ENCODE data around the gene COL4A3.
"Not testable (repeated sequence)": the region's sequence is repeated elsewhere in the genome, so short reads cannot be mapped to it uniquely, and the experiment has no call there.

The COL4A3 gene

DNA sequence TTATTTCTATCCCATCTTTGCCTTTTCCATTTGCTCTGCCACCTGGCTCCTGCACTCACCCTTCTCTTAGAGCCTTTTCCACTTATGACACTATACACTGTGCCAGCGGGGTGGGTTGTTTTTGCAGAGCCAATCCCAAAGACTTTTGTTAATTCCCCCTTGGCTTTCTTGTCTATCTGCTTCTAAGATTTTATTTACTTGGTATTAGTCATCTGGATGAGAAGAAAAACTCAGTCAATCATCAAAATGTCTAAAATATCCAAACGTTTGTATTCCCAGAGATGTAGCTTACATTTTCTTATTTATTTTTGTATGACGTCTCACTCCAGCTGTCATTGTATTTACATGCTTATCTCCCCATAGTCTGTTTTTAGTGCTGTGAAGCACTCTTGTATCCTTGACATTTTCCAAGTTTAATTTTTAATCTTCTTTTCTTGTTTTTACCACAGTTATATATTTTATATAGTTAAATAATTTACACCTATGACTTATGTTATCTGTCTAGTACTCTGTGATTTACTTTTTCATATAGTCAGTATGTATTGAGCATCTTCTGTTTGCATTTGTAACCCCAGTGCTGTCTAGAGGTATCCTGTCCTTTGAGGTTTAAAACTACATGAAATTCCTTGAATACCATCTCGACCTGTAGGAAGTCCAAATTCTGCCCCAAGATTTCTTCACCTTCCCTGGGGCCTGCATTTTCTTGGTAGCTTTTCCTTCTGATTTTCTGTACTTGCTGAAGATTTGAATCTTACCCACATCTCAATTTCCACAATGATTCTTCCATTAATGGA, 55.1 kb downstream of the COL4A3 start:
- DNase-seq = no peak

DNA sequence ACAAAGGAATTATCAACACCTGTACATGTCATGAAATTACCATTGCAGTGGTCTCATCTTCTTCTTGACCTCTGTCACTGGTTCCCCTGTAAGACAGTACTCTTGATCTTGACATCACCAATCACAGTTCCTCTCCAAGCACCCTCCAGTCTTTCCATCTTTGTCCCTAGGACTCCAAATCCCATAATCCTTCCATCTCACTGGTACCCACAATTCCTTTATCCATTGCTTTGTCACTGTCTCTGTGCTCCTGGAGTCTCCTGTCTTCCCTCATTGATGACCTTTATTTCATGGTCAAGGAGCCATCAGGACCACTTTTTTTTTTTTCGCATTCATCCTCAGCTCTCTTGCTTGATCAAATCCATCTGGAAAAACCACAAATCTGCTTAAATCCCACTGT, 56.7 kb downstream of the COL4A3 start:
- DNase-seq = no peak

DNA sequence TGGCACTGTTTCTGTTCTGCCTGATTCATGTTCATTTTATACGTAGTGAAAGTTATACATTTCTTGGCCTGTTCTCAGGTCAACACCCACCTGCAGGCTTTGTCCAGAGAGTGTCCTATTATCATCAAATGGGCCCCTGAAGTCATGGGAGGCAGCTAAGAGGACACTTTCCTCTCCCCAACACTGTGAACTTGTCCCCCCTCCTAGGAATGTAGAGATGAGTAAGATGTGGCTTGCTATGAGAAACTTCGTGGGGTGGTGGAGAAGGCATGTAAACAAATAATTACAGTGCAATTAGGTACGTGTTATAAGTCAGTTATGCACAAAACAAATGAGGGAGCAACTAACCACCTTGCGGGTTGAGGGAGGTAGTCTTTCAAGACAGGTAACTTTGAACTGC, 57.9 kb downstream of the COL4A3 start:
- DNase-seq = no peak

DNA sequence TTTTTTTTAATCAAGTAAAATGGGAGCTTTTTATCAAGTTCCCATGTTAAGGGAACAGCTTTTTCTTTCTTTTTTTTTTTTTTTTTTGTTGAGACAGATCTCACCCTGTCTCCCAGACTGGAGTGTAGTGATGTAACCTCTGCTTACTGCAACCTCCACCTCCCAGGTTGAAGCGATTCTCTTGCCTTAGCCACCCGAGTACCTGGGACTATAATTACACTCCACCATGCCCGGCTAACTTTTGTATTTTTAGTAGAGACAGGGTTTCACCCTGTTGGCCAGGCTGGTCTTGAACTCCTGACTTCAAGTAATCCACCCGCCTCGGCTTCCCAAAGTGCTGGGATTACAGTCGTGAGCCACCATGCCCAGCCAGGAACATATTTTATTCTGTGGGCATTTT, 61.2 kb downstream of the COL4A3 start:
- not testable (repeated sequence) for DNase-seq

DNA sequence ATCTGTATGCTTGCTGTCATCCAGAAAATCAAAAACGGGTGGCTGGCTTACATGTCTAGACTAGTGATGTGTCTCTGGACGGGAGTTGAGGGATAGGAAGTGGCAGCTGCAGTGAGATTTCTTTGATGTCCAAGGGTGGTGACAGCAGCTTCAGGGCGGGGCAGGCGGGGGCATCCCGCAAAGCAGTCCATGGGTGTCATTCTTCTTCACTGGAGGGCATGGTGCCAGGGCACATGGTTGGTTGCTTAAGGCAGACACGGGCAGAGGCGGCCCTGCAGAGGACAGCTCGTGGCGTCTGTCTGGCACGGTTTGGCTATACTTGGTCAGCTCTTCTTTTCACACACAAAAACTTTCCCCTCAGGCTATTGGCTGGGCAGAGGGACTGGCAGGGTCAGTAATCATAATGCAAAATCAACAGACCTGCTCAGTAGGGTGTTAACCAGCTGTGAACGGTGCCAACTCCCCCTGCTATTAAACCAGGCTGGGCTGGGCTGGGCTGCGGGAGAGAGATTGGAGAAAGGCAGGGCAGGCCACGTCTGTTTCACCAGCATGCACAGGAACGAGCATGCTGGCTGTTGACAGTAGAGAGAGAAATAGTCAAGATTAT, 63.7 kb downstream of the COL4A3 start:
- no peak for DNase-seq

DNA sequence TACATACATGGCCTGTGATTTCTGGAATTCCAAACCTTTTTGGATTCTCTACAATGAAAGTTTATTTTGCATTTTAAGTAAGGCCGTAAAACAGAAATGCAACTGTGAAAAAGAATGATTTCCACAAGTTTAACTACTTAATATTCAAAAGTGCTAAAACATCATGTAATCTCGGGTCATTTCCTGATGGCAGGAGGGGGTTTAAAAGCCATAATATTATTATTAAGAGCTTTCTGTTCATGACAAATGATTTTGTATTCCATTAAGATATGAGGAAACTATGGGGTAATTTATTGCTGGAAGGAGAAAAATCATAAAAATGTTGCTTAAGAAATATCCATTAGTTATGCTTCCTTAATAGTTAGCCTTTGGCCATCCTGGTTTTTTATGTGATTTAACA, 65.7 kb downstream of the COL4A3 start:
- DNase-seq = no peak

DNA sequence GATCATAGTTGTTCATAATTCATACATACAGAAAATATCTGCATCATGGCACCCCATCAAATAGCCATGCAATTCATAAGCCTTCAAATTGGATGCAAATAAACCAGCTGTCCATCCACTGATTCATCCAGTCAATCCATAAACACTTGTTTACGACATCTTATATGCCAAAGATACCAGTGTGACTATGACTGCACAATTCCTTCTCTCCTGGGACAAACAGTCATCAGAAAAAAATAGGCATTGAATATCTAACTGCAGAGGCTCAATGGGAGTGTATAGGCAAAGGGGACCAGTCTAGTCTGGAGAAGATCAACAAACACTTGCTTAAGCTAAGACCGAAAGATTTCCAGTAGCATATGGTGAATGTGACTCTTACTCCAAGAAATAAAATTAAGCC, 70.0 kb downstream of the COL4A3 start:
- no peak for DNase-seq

DNA sequence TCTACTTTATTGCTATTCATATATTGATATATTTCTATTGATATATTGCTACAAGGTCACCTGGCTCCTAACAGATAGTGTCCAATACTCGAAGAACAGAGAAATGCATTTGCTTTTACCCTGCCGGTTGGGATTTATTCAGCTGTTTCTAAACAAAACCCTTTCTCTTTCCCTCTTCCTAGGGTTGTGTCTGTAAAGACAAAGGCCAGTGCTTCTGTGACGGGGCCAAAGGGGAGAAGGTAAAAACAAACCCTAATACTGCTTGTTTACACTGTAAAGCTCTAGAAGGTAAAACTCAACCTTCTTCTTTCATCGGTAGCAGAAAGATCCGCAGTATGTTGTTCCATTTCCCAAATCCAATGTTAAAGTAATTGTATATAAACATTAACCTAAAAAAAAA, 73.4 kb downstream of the COL4A3 start:
- DNase-seq = no peak

DNA sequence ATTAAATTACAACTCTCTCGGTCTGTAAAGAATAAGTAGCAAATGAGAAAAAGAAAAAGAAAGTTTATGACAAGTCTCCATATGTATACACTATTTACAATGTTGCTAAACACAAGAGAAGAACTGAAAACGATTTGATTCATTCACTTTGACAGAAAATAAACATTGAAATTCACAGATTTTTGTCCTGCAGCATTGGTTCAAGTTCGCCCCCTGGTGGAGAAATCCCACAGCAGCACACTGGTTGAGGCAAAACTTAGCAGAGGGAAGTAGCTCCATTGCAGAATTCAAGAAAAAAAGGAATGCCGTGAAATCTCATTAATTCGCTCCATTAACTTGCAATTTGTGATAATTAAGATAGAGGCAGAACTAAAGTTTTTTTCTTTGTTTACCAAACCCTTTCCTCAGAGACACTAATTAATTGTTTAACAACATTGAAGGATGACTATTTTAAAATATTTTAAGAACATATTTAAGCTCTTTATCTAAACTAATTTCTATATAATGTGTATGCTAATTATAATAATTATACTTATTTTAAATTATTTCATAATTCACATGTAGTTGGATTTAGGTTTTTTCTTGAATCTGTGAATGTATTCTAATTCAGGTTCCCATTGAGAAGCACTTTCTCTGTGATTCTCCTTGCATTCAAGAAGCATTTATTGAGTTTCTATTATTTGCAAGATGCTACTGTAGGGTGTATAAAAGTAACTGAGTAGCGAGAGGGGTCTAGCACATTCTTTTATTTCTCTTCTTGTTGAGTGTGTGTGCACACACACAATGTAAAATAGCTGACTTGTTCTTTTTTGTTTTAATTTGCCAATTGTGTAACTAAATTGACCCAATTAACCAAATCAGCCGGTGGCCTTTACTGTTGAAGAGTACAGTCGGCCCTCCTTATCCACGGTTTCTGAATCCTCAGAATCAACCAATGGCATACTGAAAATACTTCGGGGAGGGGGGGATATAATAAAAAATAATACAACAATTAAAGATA, 74.1 kb downstream of the COL4A3 start:
- peak; percentile 20 for DNase-seq

DNA sequence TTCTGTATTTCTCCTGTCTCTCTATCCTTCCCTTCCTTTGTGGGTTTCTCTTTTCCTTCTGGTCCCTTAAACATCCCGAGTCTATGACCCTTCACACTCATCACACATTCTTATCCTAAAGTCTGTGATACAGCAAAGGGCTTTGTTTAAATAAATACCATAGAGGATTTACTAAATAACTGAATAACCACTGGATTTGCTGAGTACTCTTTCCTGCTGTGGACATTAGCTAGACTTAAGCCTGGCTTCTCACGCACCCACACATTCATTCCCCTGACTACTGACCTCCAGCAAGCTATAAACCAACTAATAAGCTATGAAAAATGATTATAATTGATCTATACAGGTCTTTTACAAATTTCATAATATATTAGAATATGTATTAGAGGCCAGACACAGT, 76.6 kb downstream of the COL4A3 start:
- DNase-seq = no peak

DNA sequence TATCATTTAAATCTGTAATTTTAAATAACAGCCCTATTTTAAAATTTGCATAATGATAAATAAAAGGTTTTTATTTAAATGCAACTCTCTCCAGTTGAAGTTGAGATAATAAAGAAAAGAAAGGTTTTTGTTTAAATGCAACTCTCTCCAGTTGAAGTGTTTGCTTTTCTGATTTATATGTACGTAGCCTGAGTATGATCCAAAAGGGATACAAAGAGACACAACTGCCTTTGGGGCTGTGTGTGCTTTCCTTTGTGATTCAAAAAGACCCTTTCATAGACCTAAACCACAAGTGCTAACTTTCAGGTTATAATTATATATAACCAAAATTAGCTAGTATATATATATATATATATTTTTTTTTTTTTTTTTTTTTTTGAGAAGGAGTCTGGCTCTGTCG, 84.5 kb downstream of the COL4A3 start:
- DNase-seq = no peak

DNA sequence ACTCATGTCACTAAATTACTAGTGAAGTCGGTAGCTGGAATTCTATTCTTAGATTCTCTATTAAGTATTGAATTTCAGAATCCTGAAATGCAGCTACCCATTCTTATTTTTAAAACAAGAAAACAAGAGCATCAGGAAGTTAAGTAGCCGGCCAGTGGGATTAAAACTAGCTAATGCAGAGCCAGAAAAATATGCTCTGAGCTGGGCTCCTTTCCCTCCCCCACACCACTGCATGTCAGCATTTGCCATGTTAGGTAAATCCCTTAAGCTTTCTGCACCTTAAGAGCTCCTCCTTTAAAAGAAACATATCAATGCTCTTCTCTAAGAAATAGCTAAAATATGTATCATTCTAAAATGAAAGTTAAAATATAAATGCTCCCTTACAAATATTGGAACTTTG, 88.4 kb downstream of the COL4A3 start:
- DNase-seq = no peak

DNA sequence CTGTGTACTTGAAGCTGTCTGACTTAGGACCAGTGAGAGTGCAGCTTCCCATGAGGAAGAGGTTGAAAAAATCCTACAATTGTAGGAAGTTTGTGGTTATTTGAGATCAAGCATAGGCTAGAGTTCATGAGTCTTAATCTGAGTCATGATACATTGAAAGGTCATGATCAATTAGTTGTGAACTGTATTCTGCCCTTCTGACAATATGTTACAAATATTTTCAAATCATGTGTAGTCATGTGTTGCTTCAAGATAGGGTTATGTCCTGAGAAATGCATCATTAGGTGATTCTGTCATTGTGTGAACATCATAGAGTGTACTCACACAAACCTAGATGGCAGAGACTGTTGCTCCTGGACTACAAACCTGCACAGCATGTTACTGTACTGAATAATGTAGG, 92.2 kb downstream of the COL4A3 start:
- DNase-seq = no peak

DNA sequence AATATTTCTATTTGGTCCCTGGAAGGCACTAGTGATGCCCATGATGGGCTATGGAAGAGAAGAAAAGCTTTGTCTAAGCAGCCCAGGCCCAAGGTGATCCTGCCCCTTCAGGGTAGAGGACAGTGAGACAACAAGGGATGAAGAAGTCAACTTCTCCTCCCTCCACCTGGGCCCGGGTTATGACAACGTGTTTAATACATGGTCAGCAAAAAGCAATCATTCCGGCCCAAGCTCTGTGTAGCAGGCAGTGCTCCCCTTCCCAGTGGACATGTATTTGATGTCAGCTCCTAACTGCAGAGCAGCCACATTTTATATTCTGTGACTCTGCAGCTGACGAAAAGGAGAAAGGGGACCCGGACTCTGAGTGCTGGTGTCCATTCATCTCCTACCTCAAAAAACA, 93.4 kb downstream of the COL4A3 start:
- no peak for DNase-seq

DNA sequence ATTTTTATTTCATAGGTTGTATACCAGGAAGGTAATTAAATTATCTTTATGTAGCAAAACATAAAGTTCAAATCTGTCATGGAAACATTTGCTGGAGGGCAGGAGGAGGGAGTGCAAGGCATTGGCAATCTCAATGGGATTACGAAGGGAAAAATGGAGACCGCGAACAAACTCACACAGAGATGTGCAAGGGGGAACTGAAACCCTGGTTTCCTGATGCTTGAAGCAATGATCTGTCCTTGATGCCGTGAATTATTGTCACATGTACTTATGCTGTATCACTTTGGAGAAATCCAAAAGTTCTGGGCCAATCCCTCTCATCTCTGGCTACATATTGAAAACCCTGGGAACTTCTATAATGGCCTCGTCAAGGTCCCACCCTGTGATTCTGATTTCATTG, 95.6 kb downstream of the COL4A3 start:
- DNase-seq = no peak

DNA sequence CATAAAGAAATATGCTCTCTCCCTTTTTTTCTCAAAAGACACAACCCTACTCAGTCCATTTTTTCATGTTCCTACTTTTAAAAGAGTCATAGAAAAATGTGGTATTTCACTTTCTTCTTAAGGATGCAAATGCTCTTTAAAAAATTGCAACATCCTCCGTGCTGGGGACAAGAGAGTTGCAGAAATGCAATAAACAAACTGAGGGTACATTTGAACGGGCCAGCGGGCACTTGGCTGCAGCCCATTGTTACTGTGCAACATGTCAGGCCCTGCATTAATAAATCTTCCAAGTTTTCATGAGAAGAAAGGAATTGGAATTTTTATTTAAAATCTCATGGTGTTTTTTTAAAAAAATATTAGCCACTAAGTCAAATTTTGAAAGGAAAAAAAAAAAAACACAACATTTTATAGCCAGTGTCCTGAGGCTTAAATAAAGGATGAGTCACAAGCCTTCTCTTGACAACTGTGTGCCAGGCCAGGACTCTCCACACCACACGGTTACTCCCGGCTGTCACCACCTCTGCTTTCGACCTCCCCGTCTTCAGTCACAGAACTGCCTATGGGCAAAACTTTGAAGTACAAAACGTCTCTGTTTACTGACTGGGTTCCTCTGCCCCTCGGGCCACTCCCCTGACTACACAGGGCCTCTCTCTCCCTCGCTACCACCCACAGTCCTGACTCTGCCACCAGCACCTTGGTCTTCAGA, 103.1 kb downstream of the COL4A3 start:
- no peak for DNase-seq

DNA sequence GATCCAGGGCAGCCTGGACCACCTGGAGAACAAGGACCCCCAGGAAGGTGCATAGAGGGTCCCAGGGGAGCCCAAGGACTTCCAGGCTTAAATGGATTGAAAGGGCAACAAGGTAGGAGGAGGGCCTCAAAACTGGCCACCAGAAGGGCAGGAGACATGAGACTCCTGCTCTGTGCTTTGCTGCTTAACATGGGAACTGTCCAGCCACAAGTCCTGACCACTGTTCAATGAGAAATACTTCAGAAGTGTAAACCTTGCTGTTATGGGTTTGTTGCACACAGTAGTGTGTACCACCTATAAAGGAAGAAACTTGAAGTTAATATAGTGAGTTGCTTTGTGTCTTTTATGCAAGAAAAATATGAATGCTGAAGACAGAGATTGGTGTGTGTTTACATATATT, 116.5 kb downstream of the COL4A3 start:
- no peak for DNase-seq

DNA sequence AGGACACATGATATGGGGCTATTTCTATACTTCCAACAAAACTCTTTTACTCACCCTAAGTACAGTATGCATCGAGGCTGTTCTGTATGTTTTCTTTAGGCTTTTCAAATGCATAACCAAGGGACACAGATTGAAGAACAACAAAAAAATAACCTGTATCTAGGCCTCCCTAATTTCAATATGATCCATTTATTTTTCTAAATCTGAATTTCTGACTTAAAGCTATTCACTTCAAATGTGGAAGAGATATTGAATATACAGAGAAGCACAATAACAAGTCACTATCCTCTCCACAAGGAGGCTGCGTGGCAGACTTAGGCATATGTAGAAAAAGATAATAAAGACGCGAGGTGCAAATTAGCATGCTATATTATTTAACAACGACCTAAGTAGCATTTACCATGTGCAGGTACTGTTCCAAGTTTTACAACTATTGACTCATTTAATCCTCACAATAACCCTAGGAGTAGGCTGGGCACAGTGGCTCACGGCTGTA, 121.4 kb downstream of the COL4A3 start:
- no peak for DNase-seq

DNA sequence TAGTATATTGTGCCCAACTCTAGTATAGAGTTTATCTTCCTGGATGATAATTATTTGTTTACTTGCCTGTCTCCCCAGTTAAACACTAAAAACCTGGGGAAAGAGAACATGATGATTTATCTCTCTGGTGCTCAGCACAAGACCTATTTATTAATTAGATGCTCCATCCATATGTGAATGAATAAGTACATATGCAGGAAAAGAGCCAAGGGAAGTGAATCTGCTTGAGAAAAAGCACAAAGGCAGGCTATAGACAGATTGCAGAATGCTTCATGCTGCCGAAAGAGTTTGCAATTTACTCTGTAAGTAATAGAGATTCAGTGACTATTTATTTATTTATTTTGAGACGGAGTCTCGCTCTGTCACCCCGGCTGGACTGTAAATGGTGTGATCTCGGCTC, 123.3 kb downstream of the COL4A3 start:
- no peak for DNase-seq

DNA sequence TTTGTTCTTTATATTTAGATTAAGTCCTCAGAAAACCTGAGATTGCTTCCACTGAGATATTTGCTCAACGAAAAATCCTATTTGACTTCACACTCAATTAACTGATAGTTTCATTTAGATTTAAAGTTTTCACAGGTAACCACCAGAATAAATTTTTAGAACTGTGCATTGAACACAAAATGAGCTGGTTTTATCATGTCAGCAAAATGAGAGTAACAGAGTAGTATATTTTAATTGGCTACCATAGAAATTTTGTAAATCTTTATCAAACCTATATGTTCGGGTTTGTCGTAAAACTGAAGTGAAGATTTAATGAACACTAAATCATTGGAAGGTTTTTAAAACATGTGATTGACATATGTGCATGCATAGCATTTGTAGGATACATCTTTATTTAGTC, 127.9 kb downstream of the COL4A3 start:
- no peak for DNase-seq

DNA sequence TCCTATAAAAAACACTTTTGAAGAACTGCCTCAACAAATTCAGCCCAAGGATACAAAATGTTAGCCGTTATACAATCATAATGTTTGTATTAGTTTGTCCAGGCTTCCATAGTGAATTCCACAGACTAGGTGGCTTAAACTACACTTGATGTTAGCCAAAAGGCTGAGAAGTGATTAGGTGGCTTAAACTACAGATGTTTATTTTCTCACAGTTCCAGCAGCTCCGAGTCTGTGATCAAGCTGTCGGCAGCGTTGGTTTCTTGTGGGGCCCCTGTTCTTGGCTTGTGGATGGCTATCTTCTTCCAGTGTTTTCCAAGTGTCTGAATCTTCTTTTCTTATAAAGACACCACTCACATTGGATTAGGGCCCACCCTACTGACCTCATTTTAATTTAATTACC, 129.1 kb downstream of the COL4A3 start:
- no peak for DNase-seq

DNA sequence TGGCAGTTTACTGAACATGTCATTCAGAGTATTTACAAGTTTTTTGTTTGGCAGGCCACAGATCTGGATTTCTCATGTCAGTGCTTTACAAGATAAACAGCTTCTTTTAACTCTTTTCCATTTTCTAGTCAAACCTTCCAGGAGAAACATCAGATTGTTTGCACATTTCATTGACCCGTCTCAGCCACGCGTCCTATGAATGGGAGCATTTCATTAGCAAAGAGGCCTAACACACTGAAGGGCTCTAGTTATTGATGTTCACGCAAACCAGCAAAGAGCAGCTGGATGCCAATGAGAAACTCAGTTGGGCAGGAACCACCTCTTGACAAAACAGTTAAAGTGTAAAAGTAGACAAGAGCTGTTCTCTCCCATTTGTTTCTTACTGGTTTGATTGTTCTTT, 131.4 kb downstream of the COL4A3 start:
- DNase-seq = no peak

Data from activated effector memory CD4-positive, alpha-beta T cell treated with Interleukin-2 at 50 U/mL for 16 hours (primary cell).